ENCODE measurements around the gene SORCS2. TPM values are rescaled to one million over a fixed set of nuclear protein-coding genes. Genes with fewer than 3 reads are reported as not detected.

Gene SORCS2
- total and polyA plus RNA-seq, 2 of the 8 experiments (the other 6 are each of a cell fraction or from before 2014, with no cell fraction given): 0.36 to 1.8 TPM

DNA sequence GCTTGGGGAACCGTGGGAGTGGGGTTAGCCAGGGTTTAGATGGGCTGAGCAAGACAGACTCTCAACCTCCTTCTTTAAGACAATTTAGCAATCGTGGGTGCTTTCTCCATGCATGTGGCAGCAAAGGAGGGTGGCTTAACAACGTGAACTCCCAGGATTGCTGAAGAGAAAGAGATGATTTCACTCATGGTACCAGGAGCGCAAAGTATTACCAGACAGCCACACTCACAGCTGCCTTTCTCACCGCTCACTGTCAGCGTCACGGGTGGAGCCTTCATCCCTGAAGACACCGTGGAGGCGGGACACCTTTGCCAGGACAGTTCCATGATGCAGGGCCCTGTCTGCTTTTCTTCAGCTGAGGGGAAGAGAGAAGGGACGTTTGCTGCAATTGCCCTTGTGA is 454.8 kb downstream of the SORCS2 start:
- Histone ChIP-seq H4K91ac (replicated peaks; ENCODE audit: insufficient read length, low read length) (no peak overlapping the region), H2BK120ac (replicated peaks; ENCODE audit: low read depth, low read length) (no peak overlapping the region), H3K23ac (ENCODE audit: insufficient read length) (no peak overlapping the region), H3K4me1 (replicated peaks in 1 of 4; ENCODE audit: control insufficient read depth in 3 of 4, insufficient read depth in 4 of 4, low read length in 3 of 4) (peaks cover 0 to 14% (median 10%) of the 10 kb centered on the region in 4 experiments; a peak in 6 of 7 replicates), H2BK15ac (ENCODE audit: low read length) (no peak overlapping the region), H3K14ac (ENCODE audit: insufficient read length) (no peak overlapping the region), H3K79me2 (ENCODE audit: control insufficient read depth in 1 of 2, insufficient read depth in 2 of 2, low read length in 2 of 2) (no peaks in the 10 kb centered on the region), H3K4ac (replicated peaks; ENCODE audit: insufficient read length, low read depth, low read length) (no peak overlapping the region), H3K27ac (ENCODE audit: low read depth, low read length) (no peak overlapping the region), H3K23me2 (ENCODE audit: low read depth, low read length) (no peaks in the 10 kb centered on the region; the same call in 1 of the 2 replicates), H3K9me3 (ENCODE audit: insufficient read depth in 2 of 2, low read depth in 1 of 2, low read length in 1 of 2) (peaks cover 6% of the 10 kb centered on the region in 2 experiments), H2BK5ac (ENCODE audit: low read depth, low read length) (no peak overlapping the region), H3K36me3 (ENCODE audit: control insufficient read depth in 2 of 4, insufficient read depth in 4 of 4, low read length in 3 of 4) (no peaks in the 10 kb centered on the region), H3K27me3 (replicated peaks in 1 of 4; ENCODE audit: control insufficient read depth in 3 of 4, extremely low read depth in 1 of 4, insufficient read depth in 3 of 4, low read length in 3 of 4) (no peaks in the 10 kb centered on the region), H4K5ac (ENCODE audit: insufficient read length, low read depth, low read length) (no peak overlapping the region), H2BK12ac (ENCODE audit: low read depth, low read length) (no peak overlapping the region), H2AK5ac (ENCODE audit: low read depth, low read length) (no peak overlapping the region), H3K56ac (replicated peaks; ENCODE audit: insufficient read length, low read depth, low read length) (no peak overlapping the region), H3K79me1 (ENCODE audit: low read depth, low read length) (no peaks in the 10 kb centered on the region), H3K18ac (ENCODE audit: extremely low read depth, low read length) (no peak overlapping the region), H3K4me2 (ENCODE audit: insufficient read depth in 1 of 2, low read depth in 2 of 2, low read length in 2 of 2) (no peak overlapping the region), H3K4me3 (ENCODE audit: extremely low read depth in 1 of 4, insufficient read depth in 2 of 4, low read depth in 3 of 4, low read length in 4 of 4) (no peak overlapping the region), H4K20me1 (replicated peaks in 1 of 2; ENCODE audit: control insufficient read depth in 1 of 2, insufficient read depth in 2 of 2, low read length in 2 of 2) (no peaks in the 10 kb centered on the region), H4K8ac (ENCODE audit: extremely low read depth, insufficient read depth, low read length) (no peak overlapping the region), H2BK20ac (ENCODE audit: low read length) (no peak overlapping the region), H2AFZ (ENCODE audit: low read length) (no peak overlapping the region), H3K9ac (replicated peaks in 1 of 4; ENCODE audit: extremely low read depth in 1 of 4, low read depth in 3 of 4, low read length in 3 of 4) (no peak overlapping the region)
- TF ChIP-seq HDAC2 (IDR thresholded peaks at IDR 0.05; ENCODE audit: borderline replicate concordance in 1 of 2, low read depth in 2 of 2, low read length in 2 of 2): no peak
- TF ChIP-seq CHD2 (IDR thresholded peaks at IDR 0.05; ENCODE audit: low read length): no peak
- TF ChIP-seq TAF1 (IDR thresholded peaks at IDR 0.05; ENCODE audit: low read depth, low read length): no peak
- no peak for TF ChIP-seq MAFK (IDR thresholded peaks at IDR 0.05; ENCODE audit: low read depth, low read length)
- TF ChIP-seq KDM1A (IDR thresholded peaks at IDR 0.05; ENCODE audit: borderline replicate concordance, low read length): no peak
- TF ChIP-seq FOSL1 (IDR thresholded peaks at IDR 0.05; ENCODE audit: insufficient read depth, low read depth, low read length): no peak
- TF ChIP-seq NRF1 (IDR thresholded peaks at IDR 0.05; ENCODE audit: low read depth, low read length): no peak
- TF ChIP-seq HDAC6 (IDR thresholded peaks at IDR 0.05; ENCODE audit: low read depth, low read length): no peak
- TF ChIP-seq SP2 (IDR thresholded peaks at IDR 0.05; ENCODE audit: low read length): no peak
- no peak for TF ChIP-seq ZNF274 (IDR thresholded peaks at IDR 0.05; ENCODE audit: borderline replicate concordance, extremely low read depth, low read length)
- TF ChIP-seq JUND (IDR thresholded peaks at IDR 0.05; ENCODE audit: low read length): no peak
- no peak for TF ChIP-seq CBX5 (IDR thresholded peaks at IDR 0.05; ENCODE audit: low read depth, low read length)
- TF ChIP-seq SRF (IDR thresholded peaks at IDR 0.05; ENCODE audit: low read depth, low read length): no peak
- no peak for DNase-seq (ENCODE audit: low read depth in 1 of 2, low spot score in 2 of 2)
- POLR2A ChIA-PET (ENCODE audit: partially characterized antibody): no interaction called here
- 87% methylated on average over 10 of the region's 10 CpGs; no CpG with 5 or more reads in 1 of the 2 experiments for WGBS, 2 experiments (ENCODE audit: extremely low coverage in 1 of 2, insufficient coverage in 1 of 2, insufficient read length in 1 of 2, insufficient replicate concordance in 2 of 2, low coverage in 1 of 2, low lambda C conversion rate in 2 of 2, missing lambda C conversion rate in 1 of 2)
- FAIRE-seq: no peak
- CTCF ChIA-PET (ENCODE audit: partially characterized antibody): interaction anchor here (0.8 to 2.2 kb wide), 3 partner anchors 12 to 33 kb away, joined by 3 to 9 read pairs (median 3); no protein-coding TSS in a partner anchor
